PC-3 (cell line): ENCODE results near the gene CATSPERZ.

Source experiments
- CTCF ChIP-seq: fragments of 300-600 bp; sonication (generic); conservative IDR thresholded peaks from 2 replicates; pipeline ENCODE4 v1.5.1; 2017; ENCODE audit warnings: antibody characterized with exemption, low read depth, mild to moderate bottlenecking, low read length
- EZH2 ChIP-seq: fragments of 300-600 bp; sonication (generic); IDR thresholded peaks from one replicate; pipeline ENCODE4 v1.6.1; 2017; ENCODE audit warnings: antibody characterized with exemption, mild to moderate bottlenecking, low read length; ENCODE audit not compliant: unreplicated experiment

- TF ChIP-seq EZH2 (no peak), CTCF (no peak)
These were observed 7.5 kb upstream of the CATSPERZ start for GRCh38 chr11:64292460-64293254.
